GM13976 (cell line): Measurements from ENCODE around the gene PHPT1.

ENCODE experiments used
- DNase-seq: peaks from one replicate; pipeline ENCODE4 v3.0.0; 2012; ENCODE audit warnings: low spot score
- in situ Hi-C: fragments of 300-500 bp; cut with MboI; formaldehyde crosslinking; loops from one replicate; pipeline ENCODE4 v1.12.0; 2022; ENCODE audit warnings: low sequenced_read_pairs, mixed read lengths, inconsistent platforms; ENCODE audit not compliant: unreplicated experiment
- TF ChIP-seq, protein P1 (sequence below): IDR thresholded peaks from 2 replicates; pipeline ENCODE4 v1.5.1; 2012; ENCODE audit warnings: borderline replicate concordance, mild to moderate bottlenecking; ENCODE audit not compliant: insufficient read depth; ENCODE audit errors: extremely low read depth, missing control alignments, control extremely low read depth

The PHPT1 gene

DNA sequence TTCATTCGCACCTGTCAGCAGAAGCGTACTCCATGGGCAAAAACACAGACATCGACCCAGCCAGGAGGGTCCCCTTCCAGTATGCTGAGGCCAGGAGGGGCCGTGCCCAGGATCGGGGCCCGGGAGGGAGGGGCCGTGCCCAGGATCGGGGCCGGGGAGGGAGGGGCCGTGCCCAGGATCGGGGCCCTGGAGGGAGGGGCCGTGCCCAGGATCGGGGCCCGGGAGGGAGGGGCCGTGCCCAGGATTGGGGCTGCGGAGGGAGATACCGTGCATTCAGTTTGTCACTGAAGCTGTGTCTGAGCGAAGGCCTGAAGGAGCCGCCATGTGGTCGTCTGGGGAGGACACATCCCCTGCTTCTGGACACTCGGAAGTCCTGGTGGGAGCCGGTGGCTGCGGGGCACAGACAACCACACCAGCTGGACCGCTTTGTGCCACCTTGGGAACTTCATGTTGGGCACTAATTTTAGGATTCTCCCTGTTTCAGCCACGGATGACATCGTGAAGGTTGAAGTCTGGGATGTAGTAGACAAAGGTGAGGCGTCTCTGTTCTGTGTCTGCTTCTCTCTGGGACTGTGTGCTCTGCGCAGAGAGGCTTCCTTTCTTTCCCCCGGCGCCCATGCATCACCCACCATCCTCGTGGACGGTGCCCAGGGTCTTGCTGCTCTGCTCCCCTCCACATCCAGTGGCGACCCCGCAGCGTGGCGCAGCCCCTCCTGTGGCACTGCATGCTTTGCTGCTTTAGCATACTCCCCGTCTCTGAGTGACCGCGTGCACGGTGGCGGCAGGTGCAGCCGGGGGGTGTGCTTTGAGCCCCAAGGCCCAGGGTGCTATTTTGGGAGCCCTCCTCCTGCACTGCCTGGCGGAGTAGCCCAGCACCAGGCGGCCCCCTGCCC is 23.7 kb upstream of the PHPT1 start:
- in situ Hi-C loops, result no loop called here
- TF ChIP-seq, protein P1, sequence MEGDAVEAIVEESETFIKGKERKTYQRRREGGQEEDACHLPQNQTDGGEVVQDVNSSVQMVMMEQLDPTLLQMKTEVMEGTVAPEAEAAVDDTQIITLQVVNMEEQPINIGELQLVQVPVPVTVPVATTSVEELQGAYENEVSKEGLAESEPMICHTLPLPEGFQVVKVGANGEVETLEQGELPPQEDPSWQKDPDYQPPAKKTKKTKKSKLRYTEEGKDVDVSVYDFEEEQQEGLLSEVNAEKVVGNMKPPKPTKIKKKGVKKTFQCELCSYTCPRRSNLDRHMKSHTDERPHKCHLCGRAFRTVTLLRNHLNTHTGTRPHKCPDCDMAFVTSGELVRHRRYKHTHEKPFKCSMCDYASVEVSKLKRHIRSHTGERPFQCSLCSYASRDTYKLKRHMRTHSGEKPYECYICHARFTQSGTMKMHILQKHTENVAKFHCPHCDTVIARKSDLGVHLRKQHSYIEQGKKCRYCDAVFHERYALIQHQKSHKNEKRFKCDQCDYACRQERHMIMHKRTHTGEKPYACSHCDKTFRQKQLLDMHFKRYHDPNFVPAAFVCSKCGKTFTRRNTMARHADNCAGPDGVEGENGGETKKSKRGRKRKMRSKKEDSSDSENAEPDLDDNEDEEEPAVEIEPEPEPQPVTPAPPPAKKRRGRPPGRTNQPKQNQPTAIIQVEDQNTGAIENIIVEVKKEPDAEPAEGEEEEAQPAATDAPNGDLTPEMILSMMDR, result no peak

DNA sequence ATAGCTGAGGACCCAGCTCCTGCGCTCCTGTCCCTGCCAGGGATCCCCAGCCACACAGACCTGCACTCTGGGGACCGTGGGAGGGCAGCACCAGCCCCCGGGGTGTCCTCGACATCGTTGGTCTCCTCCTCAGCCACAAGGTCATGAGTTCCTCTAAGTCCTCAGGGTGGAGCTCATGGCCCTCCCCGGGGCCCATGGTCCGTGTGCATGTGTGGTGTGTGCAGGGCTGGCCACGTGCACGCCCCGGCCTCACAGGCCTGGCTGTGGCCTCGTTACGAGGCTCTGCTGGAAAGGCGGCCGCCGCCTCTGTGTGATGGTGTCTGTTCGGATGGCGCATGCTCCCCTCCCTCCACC is 23.0 kb upstream of the PHPT1 start:
- TF ChIP-seq, protein P1, result no peak
- in situ Hi-C loops, result no loop called here
- no peak for DNase-seq

More for the DNA sequence above, 23.7 kb upstream of the PHPT1 start:
- DNase-seq, result no peak

DNA sequence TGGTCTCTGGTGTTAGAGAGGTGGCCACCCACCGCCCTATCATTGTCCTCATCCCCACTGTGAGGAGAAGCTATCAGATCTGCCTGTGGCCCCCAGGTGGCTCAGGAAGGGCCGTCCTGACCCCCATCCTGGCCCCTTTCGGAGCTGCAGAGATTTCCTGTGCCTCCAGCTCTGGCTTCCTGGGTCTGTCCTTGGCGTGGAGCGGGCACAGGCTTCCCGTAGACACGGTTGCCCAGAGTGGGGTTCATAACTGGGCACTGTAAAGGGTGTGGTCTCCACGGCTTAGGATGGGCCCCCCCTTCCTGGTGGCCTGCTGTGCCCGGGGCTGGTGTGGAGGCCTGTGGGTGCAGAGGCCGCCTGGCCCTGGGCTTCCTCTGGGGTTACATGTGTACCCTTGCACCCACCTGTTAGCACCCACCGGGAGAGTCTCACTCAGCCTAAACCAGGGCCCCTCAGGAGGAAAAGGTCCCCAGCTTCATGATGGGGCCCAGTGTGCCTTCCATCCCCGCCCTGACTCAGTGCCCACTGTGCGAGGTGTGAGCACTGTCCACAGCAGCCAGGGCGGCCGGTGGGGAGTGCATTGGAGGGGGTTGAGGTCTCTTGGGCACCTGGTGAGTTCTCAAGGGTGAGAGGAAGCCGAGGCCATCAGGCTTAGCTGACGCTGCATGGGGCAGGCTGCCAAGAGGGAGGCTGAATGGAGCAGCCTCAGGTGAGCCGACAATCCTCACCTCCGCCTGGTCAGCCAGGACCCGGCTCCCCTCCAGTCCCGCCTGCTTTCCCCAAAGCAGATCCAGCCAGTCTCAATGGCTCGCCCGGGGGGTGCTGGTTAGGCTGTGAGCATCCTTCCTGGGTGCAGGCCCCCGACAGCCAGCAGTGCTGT is 22.3 kb upstream of the PHPT1 start:
- DNase-seq, result no peak
- in situ Hi-C loops, result no loop called here
- TF ChIP-seq, protein P1, result no peak

DNA sequence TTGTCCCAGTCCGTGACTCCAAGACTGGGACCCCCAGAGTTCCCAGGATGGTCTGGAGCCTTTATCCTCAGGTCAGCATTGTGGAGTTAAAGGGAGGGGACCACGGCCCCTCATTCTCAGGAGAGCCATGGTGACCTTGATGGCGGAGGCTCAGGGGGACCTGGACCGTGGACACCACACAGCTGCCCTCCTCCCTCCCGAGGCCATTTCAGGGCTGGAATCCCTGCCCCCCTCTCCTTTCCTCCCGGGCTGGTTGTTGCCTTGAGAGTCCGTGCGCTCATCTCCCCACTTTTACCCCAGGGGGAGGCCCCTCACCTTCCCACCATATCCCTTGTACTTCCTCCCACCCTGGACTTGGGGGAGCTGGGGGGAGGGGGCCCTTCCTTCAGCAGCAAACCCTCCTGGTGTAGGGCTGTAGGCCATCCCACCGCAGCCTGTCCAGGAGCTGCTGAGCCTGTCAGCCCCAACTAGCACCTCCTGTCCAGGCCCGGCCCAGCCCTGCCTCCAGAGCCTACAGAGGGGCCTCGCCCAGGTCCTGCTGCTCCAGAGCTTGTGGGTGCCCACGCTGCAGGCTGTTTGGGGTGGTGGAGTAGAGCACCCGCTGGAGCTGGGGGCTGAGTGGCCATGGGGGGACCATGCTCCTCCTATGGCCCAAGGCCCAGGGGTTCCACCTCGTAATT is 21.3 kb upstream of the PHPT1 start:
- DNase-seq, result no peak
- TF ChIP-seq, protein P1, result no peak
- in situ Hi-C loops, result no loop called here

DNA sequence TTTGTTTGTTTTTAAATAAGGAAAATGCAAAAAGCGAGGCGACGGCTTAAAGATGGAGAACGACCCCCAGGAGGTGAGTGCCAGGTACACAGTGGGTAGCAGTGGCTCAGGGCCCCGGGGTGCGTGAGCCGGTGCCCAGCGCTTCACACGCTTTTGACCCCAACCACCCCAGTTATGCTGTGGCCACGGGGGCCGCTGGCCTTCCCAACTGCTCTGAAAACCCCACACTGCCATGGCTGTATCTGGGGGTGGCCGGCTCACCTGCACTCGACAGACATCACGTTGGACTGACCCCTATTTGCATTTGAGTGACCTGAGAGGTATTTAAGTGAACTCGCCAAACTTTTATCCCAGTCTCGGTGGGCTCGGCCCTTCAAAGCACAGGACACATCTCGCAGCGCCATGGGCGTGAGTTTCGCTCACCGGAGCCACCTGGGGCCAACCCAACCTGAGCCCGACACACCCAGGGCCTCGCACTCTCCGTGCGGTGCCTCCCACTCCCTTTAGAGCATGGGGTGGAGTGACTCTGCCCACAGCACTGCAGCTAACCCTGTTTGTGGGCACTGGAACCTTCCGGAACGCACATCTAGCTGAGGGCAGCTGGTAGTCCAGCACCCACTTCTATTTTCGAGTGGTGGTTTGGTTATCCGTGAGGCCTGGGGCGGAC is 20.6 kb upstream of the PHPT1 start:
- TF ChIP-seq, protein P1, result no peak
- no peak for DNase-seq
- in situ Hi-C loops, result no loop called here

DNA sequence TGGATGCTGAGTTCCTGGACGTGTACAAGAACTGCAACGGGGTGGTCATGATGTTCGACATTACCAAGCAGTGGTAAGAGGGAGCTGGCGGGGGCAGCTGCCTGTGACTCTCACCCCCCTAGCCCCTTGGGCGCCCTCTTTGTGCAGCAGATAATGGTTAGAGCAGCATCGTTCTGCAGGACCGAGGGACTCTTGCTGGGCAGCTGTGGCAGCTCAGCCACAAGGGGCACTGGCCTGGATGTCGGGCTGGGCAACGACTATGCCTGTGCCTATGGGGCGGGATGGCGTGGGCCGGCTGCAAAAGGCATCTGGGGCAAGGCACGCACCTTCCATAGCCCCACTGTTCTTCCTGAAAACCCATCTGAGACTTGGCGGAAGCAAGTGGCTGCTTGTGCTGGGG is 19.8 kb upstream of the PHPT1 start:
- TF ChIP-seq, protein P1, result no peak
- in situ Hi-C loops, result no loop called here
- DNase-seq, result no peak
